Endothelial cell of umbilical vein (primary cell): ENCODE data around the gene NKIRAS1. TPM values are rescaled to one million over a fixed set of nuclear protein-coding genes. Genes with fewer than 3 reads are reported as not detected.

Experiments
- BruUV-seq: library from RNA; stranded (reverse); fragments of 400-500 nt; replicated peaks from 2 replicates; lab custom pipeline; 2021; lab: Mats Ljungman, UMichigan
- CTCF ChIA-PET: fragments of 300-600, 350-600 bp; sonication (Branson Sonifier 250); formaldehyde crosslinking; loops from one replicate; lab custom pipeline; 2021; ENCODE audit warnings: antibody characterized with exemption, inconsistent platforms; lab: Charles Lee
- POLR2A ChIA-PET: fragments of 300-600, 350-600 bp; sonication (Branson Sonifier 250); formaldehyde crosslinking; loops from one replicate; lab custom pipeline; 2021; ENCODE audit warnings: antibody characterized with exemption, inconsistent platforms; lab: Charles Lee
- DNase-seq: peaks from one replicate; pipeline ENCODE4 v3.0.0-alpha.2; 2011; ENCODE audit warnings: low read depth, low spot score
- FAIRE-seq: peaks from 2 replicates; lab custom pipeline; 2011; peaks lifted over from hg19 to GRCh38; lab: Jason Lieb, UNC
- H2AFZ ChIP-seq: 2 replicates; pipeline ENCODE4 v1.6.0; 2012; ENCODE audit warnings: low read depth, low read length, control low read depth, inconsistent platforms
- H3K27ac ChIP-seq: 2 replicates; pipeline ENCODE4 v1.5.1; 2011; ENCODE audit warnings: low read depth, mild to moderate bottlenecking, control low read depth, low read length, moderate library complexity; ENCODE audit not compliant: insufficient read depth
- H3K27me3 ChIP-seq, 2 experiments: 2 replicates each; pipeline versions ENCODE4 v1.6.0 to v1.6.1; 2011; ENCODE audit warnings: low read length in 2 of 2, mixed read lengths in 1 of 2; ENCODE audit not compliant: control insufficient read depth in 2 of 2, insufficient read depth in 2 of 2
- H3K36me3 ChIP-seq, 2 experiments: 2 replicates in 1 of 2; 3 replicates in 1 of 2; pipeline ENCODE4 v1.5.1; 2011; ENCODE audit warnings: low read length in 2 of 2, mild to moderate bottlenecking in 1 of 2, moderate library complexity in 1 of 2; ENCODE audit not compliant: control insufficient read depth in 2 of 2, insufficient read depth in 2 of 2; ENCODE audit errors: extremely low read depth in 1 of 2
- H3K4me1 ChIP-seq: 3 replicates; pipeline ENCODE4 v1.5.1; 2011; ENCODE audit warnings: mild to moderate bottlenecking, low read length; ENCODE audit not compliant: control insufficient read depth, insufficient read depth; ENCODE audit errors: extremely low read depth
- H3K4me2 ChIP-seq: 2 replicates; pipeline ENCODE4 v1.6.1; 2011; ENCODE audit warnings: low read length, control low read depth, mixed read lengths; ENCODE audit not compliant: insufficient read depth
- H3K4me3 ChIP-seq, 3 experiments: fragments of 200-600 bp in 1 of 3; sonication (generic), shearing (Covaris generic) in 1 of 3; replicated peaks in 1 of 3; 2 replicates each; pipeline ENCODE4 v1.5.1; 2011 to 2016; ENCODE audit warnings: control low read depth in 3 of 3, low read length in 3 of 3, mild to moderate bottlenecking in 2 of 3, inconsistent platforms in 1 of 3, low read depth in 1 of 3, moderate library complexity in 1 of 3; ENCODE audit not compliant: insufficient read depth in 1 of 3
- H3K79me2 ChIP-seq: 2 replicates; pipeline ENCODE4 v1.6.0; 2012; ENCODE audit warnings: low read length, inconsistent platforms; ENCODE audit not compliant: control insufficient read depth, insufficient read depth
- H3K9ac ChIP-seq: replicated peaks from 2 replicates; pipeline ENCODE3; 2011; ENCODE audit warnings: low read length, control low read depth; ENCODE audit not compliant: insufficient read depth; ENCODE audit errors: extremely low read depth
- H3K9me1 ChIP-seq: replicated peaks from 3 replicates; pipeline ENCODE4 v1.6.0; 2011; ENCODE audit warnings: mild to moderate bottlenecking, low read length; ENCODE audit not compliant: control insufficient read depth, insufficient read depth; ENCODE audit errors: extremely low read depth
- H3K9me3 ChIP-seq: replicated peaks from 2 replicates; pipeline ENCODE4 v1.5.1; 2012; ENCODE audit warnings: low read length, inconsistent platforms; ENCODE audit not compliant: control insufficient read depth, insufficient read depth
- H4K20me1 ChIP-seq: replicated peaks from 2 replicates; pipeline ENCODE3; 2011; ENCODE audit warnings: mild to moderate bottlenecking, low read length; ENCODE audit not compliant: control insufficient read depth, insufficient read depth; ENCODE audit errors: extremely low read depth
- EZH2 ChIP-seq: IDR thresholded peaks from 2 replicates; pipeline ENCODE4 v1.6.1; 2012; ENCODE audit warnings: borderline replicate concordance, low read depth, mild to moderate bottlenecking, moderate library complexity, low read length, inconsistent platforms; ENCODE audit not compliant: severe bottlenecking
- FOS ChIP-seq: IDR thresholded peaks from 2 replicates; pipeline ENCODE4 v1.6.1; 2011; ENCODE audit warnings: mild to moderate bottlenecking, low read length, moderate library complexity, borderline replicate concordance; ENCODE audit not compliant: insufficient read depth
- GATA2 ChIP-seq: IDR thresholded peaks from 2 replicates; pipeline ENCODE4 v1.7.0; 2011; ENCODE audit warnings: low read depth, mild to moderate bottlenecking, moderate library complexity, mixed read lengths, low read length; ENCODE audit not compliant: insufficient read length, insufficient read depth
- JUN ChIP-seq: IDR thresholded peaks from 2 replicates; pipeline ENCODE4 v1.6.1; 2011; ENCODE audit warnings: borderline replicate concordance, low read depth; ENCODE audit not compliant: insufficient read length, insufficient read depth
- MYC ChIP-seq: IDR thresholded peaks from one replicate; pipeline ENCODE4 v1.6.1; 2011; ENCODE audit warnings: mild to moderate bottlenecking, low read depth, low read length
- POLR2A ChIP-seq: IDR thresholded peaks from 2 replicates; pipeline ENCODE4 v1.6.1; 2012; ENCODE audit warnings: low read depth, mild to moderate bottlenecking, control low read depth, low read length
- POLR2AphosphoS5 ChIP-seq: IDR thresholded peaks from 2 replicates; pipeline ENCODE4 v1.6.1; 2012; ENCODE audit warnings: low read depth, mild to moderate bottlenecking, control low read depth, low read length, moderate library complexity; ENCODE audit not compliant: insufficient read depth
- dilution Hi-C: fragments of 300-500 bp; cut with MboI; formaldehyde crosslinking; loops from one replicate; pipeline ENCODE4 v1.15.0; 2019; ENCODE audit warnings: low sequenced_read_pairs; ENCODE audit not compliant: extremely low pct_ligation_motif_present
- intact Hi-C: fragments of 100-400 bp; cut with micrococcal nuclease; formaldehyde crosslinking; loops from one replicate; pipeline ENCODE4 v1.10.0; 2022
- polyA plus RNA-seq, 4 experiments: library from polyadenylated mRNA; depleted of rRNA in 3 of 4; stranded (reverse) in 3 of 4; unstranded in 1 of 4; fragments of >200 nt; gene quantifications; 2 replicates each; pipeline versions ENCODE4 v1.2.1 to v1.2.3, GENCODE V29; 2011 to 2012; ENCODE audit warnings: missing spikeins in 1 of 4
- total RNA-seq: library from RNA; stranded (reverse); gene quantifications from 2 replicates; pipeline ENCODE4 v1.2.3, GENCODE V29; 2021
- TF ChIP-seq, protein P1 (sequence below): IDR thresholded peaks from 2 replicates; pipeline ENCODE4 v1.6.1; 2011; ENCODE audit not compliant: insufficient read depth, insufficient read length

The NKIRAS1 gene
- total and polyA plus RNA-seq, 2 donors (not counting 3 experiments of a cell fraction or from before 2014, with no cell fraction given): 2.2 to 2.9 TPM

DNA sequence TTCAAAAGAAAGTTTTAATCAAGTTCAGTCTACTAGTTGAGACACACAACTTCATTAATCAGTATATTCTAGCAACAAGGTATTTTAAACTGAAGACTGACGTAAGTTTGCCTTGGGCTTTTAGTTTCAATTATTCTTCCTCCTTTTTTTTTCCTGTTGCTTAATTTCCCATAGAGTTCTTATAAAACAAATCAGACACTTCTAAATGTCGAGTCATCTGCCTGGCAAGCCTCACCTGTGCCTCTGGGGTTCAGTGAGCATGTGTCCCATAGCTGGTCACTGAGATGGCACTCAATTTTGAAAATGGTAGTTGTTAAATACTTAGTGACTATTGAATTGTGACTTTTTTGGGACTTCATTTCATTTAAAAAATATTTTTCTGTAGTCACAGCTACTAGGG is 27.4 kb downstream of the NKIRAS1 start:
- POLR2A ChIA-PET: interaction anchor here (1.0 kb wide), 1 partner anchor 27 kb away, joined by 4 read pairs; the partner anchor contains the start of genes NKIRAS1 and RPL15
- no peak overlapping the region for H3K4me2 ChIP-seq
- H3K9ac ChIP-seq: no peak overlapping the region
- no peaks in the 10 kb centered on the region for H3K4me1 ChIP-seq
- BruUV-seq: no TSS peak
- no peak overlapping the region for H2AFZ ChIP-seq
- DNase-seq (no peak), FAIRE-seq (no peak)
- H4K20me1 ChIP-seq: peaks cover 3% of the 10 kb centered on the region
- dilution Hi-C loops (no loop called here), intact Hi-C loops (loop anchor here (2.0 kb wide), 1 partner anchor 55 kb away; the partner anchor contains the start of gene NR1D2)
- TF ChIP-seq POLR2AphosphoS5: no peak
- TF ChIP-seq EZH2: no peak
- no peak for TF ChIP-seq FOS
- TF ChIP-seq MYC: no peak
- no peak for TF ChIP-seq GATA2
- TF ChIP-seq, protein P1, sequence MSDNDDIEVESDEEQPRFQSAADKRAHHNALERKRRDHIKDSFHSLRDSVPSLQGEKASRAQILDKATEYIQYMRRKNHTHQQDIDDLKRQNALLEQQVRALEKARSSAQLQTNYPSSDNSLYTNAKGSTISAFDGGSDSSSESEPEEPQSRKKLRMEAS: no peak
- no peak for TF ChIP-seq POLR2A
- no peak for TF ChIP-seq JUN
- H3K27me3 ChIP-seq: no peaks in the 10 kb centered on the region
- no peaks in the 10 kb centered on the region for H3K9me3 ChIP-seq
- H3K36me3 ChIP-seq: peaks cover 0 to 6% of the 10 kb centered on the region in 2 experiments
- H3K9me1 ChIP-seq: no peaks in the 10 kb centered on the region
- CTCF ChIA-PET: interaction anchor here (1.0 to 1.7 kb wide), 12 partner anchors 24 to 1325 kb away, joined by 3 to 49 read pairs (median 6); partner anchors contain the start of genes NKIRAS1 and RPL15
- H3K27ac ChIP-seq: no peak overlapping the region
- no peak overlapping the region for H3K4me3 ChIP-seq
- H3K79me2 ChIP-seq: peaks cover 6% of the 10 kb centered on the region
